GM19395 (cell line): ENCODE data around the gene WHRN.

Experiments
- ATAC-seq: cut with Tn5 transposase; IDR thresholded peaks from one replicate; pipeline ENCODE4 v1.9.1; 2021; ENCODE audit warnings: mild to moderate bottlenecking, moderate library complexity; ENCODE audit not compliant: unreplicated experiment

The WHRN gene

GRCh38 chr9:114401344-114401743, 103.9 kb downstream of the WHRN start:
- no peak for ATAC-seq

DNA sequence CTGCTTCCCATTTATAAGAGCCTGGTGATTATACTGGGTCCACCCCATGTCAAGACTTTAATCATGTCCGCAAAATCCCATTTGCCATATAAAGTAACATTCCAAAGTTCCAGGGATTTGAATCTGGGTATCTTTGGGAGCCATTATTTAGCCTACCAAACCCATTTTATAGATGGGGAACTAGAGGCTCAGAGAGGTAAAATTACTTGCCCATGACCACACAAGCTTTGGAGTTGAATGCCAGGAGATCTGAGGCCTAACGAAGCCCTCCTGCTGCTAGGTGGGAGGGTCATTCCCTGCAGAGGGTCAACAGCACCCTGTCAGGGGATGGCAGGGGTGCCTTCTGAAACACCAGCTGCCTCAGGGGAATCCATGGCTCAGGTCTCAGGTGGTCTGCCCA, 104.5 kb downstream of the WHRN start:
- no peak for ATAC-seq

DNA sequence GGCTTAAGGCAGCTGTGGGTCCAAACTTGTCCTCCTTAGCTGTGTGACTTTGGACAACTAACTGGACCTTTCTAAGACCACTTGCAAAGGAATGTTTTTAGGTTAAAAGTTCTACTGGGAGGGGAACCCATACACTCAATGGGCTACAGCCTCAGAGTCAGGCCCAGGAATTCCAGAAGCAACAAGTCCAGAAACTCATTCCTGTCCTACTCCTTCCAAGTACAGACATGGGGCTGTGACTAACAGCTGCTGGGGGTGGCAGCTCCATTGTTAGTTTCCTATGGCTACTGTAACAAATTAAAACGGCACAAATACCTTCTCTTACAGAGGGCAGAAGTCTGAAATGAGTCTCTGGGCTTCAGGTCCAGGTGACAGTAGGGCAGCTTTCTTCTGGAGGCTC, 105.1 kb downstream of the WHRN start:
- no peak for ATAC-seq

DNA sequence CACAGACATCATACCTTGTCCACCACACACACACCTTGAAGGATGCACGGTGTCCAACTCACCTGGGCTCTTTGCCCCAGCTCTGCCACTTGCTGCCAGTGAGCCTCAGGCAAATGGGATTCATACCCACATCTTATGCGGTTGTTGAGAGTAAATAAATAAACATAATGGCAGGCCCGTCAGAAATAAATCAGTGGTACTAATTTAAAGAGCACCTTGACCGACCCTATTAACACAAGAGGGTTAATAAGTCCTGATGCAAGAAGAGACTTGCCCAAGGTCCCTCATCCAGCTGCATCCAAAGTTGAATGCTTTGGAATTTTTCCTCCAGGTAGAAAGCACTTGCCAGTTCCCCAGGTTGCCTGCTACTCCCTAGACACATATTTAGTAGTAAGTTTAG, 105.9 kb downstream of the WHRN start:
- no peak for ATAC-seq

DNA sequence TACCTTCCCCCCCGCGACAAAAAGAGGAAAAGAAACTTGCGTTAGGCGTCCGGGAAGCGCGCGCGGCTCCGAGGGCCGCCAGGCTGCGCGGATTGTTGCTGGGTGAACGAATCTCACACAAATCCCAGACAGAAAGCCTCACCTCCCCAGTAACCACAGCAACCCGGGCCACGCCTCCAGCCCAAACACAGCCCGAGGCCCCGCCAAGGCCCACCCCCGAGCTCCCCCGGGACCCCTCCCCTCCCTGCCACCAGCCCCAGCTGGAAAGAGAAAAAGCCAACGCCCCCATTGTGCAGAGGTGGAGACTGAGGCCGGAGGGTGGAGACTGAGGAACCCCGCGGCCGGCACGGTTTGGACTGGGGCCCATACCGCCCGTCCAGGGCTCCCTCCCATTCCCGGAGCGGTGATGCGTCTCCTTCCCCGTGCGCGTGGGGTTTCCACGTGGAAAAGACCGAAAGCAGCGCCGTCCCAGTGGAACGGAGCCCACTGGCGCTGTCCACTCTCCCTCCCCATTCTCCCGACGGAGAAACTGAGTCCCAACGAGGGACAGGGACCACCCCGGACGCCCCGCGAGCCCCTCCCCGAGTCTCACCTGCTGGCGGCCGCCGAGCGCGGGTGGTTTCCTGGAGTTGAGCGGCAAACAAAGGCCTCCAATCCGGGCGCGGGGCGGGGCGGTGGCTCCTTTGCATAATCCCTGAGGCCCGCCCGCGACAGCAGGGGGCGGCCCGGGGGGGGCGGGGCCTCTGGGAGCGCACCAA, 107.2 kb downstream of the WHRN start:
- ATAC-seq, result peak; percentile 86

DNA sequence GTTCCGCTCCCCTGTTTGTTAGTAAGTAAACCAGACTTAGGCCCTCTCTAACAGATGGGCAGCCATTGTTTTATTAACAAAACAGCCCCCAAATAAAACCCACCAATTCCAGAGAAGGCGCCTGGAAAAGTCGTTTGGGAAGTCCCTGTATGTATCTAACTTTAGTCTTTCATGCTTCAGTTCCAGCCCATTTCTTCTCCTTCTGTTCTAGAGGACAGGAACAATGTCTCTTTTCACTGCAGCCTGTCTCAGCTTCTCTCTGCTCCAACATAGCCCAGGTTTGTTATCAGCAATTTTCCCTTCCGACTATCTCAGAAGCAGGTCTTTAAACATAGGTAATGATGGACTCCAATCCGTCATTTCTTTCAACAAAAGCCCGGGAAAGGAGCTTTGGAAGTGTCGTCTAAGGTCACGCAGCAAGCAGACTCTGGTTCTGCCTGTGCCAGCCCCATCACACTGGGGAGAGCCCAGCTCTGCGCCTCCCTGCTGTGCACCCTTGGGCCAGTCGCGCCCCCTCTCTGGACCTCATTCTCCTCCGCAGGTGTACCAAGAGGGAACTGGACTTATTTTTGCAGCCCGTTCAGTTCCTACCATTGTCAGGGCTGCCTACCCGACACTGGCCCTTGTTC, 107.9 kb downstream of the WHRN start:
- no peak for ATAC-seq

DNA sequence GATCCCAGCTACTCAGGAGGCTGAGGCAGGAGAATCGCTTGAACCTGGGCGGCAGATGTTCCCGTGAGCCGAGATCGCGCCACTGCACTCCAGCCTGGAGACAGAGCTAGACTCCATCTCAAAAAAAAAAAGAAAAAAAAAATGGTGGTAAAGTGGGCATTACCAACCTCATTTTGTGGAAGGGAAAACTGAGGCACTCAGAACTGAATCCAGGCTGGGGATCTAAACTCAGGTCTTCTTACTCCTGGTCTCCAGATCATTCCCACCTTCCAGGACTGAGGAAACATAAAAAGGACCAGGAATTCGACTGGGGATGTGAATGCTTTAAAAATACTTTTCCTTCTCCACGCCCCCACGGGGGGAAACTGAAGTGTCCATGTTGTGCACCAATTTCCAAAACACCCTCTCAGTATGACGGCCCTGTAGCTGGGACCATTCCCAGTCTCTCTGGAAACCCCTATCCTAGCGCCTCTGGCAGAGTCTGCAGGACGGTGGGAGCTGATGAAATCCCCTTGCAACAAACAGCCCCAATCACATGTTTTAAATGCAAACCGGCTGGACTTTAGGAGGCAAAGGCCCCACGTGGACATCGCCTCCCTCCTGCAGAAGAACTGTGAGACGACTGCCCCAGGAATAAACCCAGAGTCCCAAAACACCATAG, 108.6 kb downstream of the WHRN start:
- no peak for ATAC-seq

DNA sequence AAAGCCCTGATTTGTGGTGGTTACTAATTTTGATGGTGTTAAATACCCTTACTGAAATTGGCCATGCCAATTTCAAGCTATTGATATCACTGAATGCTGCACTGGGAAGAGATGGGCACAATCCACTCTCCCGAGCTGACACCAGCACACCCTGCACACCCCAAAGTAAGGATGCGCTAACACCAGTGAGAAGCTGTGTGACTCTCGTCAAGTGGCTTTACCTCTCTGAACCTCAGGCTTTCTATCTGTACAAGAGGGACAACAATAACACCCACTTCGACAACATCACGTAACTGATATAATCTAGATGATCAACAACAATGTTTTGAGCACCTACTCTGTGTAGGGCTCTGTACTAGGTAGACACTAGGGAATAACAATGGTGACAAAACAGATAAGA, 109.5 kb downstream of the WHRN start:
- no peak for ATAC-seq

GRCh38 chr9:114395334-114395617, 110.0 kb downstream of the WHRN start:
- no peak for ATAC-seq

DNA sequence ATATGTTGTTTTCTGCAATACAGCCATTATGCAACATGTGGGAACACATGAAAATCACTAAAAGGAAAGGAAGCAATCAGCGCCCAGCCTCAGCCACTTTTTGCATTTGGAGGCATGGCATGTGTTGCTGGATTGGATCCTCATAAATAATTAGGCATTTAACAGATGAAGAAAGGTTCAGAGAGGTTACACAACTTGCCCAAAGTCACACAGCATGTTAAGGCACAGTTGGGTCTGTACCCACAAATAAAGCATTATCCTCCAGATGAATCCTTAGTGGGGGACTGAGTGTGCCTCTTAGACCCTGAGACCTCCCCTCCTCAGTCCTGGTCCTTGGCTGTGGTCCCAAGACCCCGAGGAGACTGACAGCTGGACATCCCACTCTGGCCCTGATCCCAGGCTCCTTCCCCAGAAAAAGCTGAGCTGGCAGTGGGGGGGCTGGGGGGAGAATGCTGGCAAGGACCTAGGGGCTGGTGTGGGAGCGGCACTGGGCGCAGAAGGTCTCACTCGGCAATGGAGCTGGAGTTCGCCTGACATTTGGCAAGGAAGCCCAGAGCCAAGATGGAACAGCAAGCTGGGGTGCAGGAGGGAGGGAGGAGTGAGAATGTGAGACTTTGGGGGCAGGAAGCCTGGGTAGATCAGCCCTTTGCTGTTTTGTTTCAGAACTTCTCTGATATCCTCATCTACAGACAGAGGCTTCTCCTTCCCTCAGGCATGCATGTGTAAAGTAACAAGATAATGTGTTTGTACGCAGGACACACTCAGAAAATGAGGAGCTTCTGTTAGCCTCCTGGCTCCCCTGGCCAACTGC, 110.5 kb downstream of the WHRN start:
- no peak for ATAC-seq

- no peak for ATAC-seq
Observed at GRCh38 chr9:114392749-114393112, 112.5 kb downstream of the WHRN start.

DNA sequence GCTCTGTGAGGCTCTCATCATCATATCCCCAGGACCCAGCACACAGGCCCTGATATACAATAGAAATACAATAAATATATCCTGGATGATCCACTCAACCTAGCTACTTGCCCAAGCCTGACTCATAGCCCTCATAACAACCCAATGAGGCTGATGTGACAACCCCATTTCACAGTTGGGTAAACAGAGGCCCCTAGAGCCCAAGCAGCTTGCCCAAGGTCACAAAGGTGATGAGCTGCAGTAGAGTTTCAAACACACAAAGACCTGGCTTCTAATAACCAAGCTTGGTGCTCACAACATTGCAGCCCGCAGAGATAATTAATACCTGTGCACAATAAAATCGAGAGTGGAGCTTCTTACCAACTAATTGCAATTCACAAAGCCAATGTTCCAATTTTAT, 114.3 kb downstream of the WHRN start:
- ATAC-seq, result no peak

- ATAC-seq, result no peak
Observed at GRCh38 chr9:114389612-114390368, 115.5 kb downstream of the WHRN start.

- ATAC-seq, result no peak
Observed at GRCh38 chr9:114388764-114389375, 116.4 kb downstream of the WHRN start.

- no peak for ATAC-seq
Observed at GRCh38 chr9:114388357-114388682, 117.0 kb downstream of the WHRN start.

GRCh38 chr9:114387680-114388356, 117.5 kb downstream of the WHRN start, which contains the start of gene AKNA:
TSS of gene AKNA (minus strand) at chr9:114387982. CDS start at chr9:114381333, 6,649 bp downstream.
- ATAC-seq, result peak; percentile 31

GRCh38 chr9:114386886-114387679, 118.2 kb downstream of the WHRN start:
- no peak for ATAC-seq

DNA sequence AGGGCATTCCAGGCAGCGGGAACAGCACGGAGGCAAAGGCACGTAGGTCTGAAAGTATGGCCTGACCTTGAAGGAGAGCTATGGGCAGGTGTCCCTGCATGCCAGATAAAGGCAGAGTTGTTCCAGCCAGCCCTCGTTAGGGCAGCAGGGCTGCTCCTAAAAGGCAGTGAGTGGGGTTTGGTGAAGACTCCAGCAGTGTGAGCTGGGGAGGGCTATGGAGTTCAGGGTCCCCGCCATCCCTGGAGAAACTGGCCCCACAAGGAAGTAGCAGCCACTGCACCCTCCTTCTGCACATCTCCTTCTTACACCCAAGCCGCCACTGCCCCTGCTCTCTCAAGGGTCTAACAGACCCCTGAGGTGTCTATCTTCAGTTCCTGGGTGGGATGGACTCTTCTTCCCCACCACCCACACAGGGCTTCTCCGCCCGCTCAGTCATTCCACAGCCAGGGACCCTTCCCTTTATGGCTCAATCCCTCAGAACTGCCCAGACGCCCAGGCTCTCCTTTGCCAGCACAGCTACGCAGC, 118.8 kb downstream of the WHRN start:
- no peak for ATAC-seq
